BE2C (cell line): ENCODE measurements around the gene EIF2B2. TPM values are rescaled to one million over a fixed set of nuclear protein-coding genes. Genes with fewer than 3 reads are reported as not detected.

Experiments
- DNase-seq: peaks from one replicate; pipeline ENCODE4 v3.0.0-alpha.2; 2020
- H3K27me3 ChIP-seq: fragments of 250-450 bp; sonication (Bioruptor Pico); 2 replicates; pipeline ENCODE4 v1.5.1; 2020; ENCODE audit warnings: mild to moderate bottlenecking
- H3K36me3 ChIP-seq: fragments of 250-450 bp; sonication (Bioruptor Pico); 2 replicates; pipeline ENCODE4 v1.5.1; 2020; ENCODE audit warnings: mild to moderate bottlenecking
- H3K4me1 ChIP-seq: fragments of 250-450 bp; sonication (Bioruptor Pico); 2 replicates; pipeline ENCODE4 v1.5.1; 2020
- H3K4me3 ChIP-seq: 2 replicates; pipeline ENCODE4 v1.5.1; 2011; ENCODE audit warnings: low read depth, low read length
- H3K9me3 ChIP-seq: fragments of 250-450 bp; sonication (Bioruptor Pico); 2 replicates; pipeline ENCODE4 v1.5.1; 2020
- CTCF ChIP-seq: IDR thresholded peaks from 2 replicates; pipeline ENCODE4 v1.5.1; 2012; ENCODE audit warnings: mild to moderate bottlenecking, low read depth, low read length
- polyA plus RNA-seq: library from polyadenylated mRNA; unstranded; fragments of >200 nt; gene quantifications from one replicate; pipeline ENCODE4 v1.2.1, GENCODE V29; 2012; ENCODE audit warnings: low read depth, missing spikeins; ENCODE audit not compliant: insufficient read length, insufficient read depth

EIF2B2 gene
- polyA plus RNA-seq: 153 TPM

DNA sequence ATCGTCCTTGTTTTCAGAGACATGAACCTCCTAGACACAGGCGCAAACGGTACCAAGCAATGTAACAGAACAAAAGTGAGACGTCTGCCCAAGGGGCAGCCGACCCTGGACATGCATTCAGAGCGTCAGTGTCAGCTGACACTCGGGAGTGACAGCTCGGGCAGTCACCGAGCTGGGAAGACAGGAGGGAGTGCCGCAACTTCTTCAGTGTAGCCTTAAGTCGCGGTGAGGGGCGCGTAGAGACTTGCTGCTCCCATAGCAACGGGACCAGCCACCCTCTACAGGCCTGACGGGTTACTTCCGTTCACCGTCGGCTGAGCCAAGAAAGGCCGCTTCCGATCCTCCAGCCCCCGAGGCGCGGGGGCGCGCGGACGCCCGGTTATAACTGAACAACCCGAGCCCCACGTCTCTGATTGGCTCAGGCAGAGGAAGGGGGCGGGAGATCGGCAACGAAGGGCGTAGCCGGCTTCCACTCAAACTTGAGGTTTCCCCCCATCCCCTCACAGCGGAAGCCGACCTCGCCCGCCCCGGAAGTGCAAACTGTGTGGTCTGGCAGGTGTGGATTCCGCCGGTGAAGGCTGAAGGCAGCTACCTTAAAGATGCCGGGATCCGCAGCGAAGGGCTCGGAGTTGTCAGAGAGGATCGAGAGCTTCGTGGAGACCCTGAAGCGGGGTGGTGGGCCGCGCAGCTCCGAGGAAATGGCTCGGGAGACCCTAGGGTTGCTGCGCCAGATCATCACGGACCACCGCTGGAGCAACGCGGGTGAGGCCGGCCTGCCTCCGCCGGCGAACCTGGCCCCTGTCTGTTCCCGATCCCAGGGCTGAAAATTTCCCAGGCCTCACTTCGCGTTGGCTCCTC is at the start of gene EIF2B2:
EIF2B2 (plus strand) TSS at position 530 of the 858 bp plus-strand sequence; CDS start at position 600, 70 bp downstream.
- H3K27me3 ChIP-seq: no peaks in the 10 kb centered on the region
- peak; percentile 99 for DNase-seq
- H3K4me3 ChIP-seq: peak within 1 kb of the TSS; percentile 97
- no peaks in the 10 kb centered on the region for H3K4me1 ChIP-seq
- peaks cover 25% of the 10 kb centered on the region for H3K36me3 ChIP-seq
- 0 out of 2 replicates have a peak, but pooled peaks have one; percentile 17 for TF ChIP-seq CTCF
- H3K9me3 ChIP-seq: no peaks in the 10 kb centered on the region

GRCh38 chr14:74953686-74954085 is 49.0 kb upstream of the EIF2B2 start:
- Histone ChIP-seq H3K9me3 (no peaks in the 10 kb centered on the region), H3K4me3 (peak overlapping the region; percentile 82), H3K27me3 (no peaks in the 10 kb centered on the region), H3K36me3 (no peaks in the 10 kb centered on the region), H3K4me1 (peaks cover 4% of the 10 kb centered on the region; the same call in 1 of the 2 replicates)
- no peak for TF ChIP-seq CTCF
- DNase-seq: no peak

- DNase-seq: peak; percentile 91
- no peaks in the 10 kb centered on the region for H3K27me3 ChIP-seq
- H3K9me3 ChIP-seq: no peaks in the 10 kb centered on the region
- no peak for TF ChIP-seq CTCF
- peaks cover 4% of the 10 kb centered on the region; the same call in 1 of the 2 replicates for H3K4me1 ChIP-seq
- H3K36me3 ChIP-seq: no peaks in the 10 kb centered on the region
- peak overlapping the region; percentile 82 for H3K4me3 ChIP-seq
Observed at GRCh38 chr14:74954232-74954946, 48.3 kb upstream of the EIF2B2 start.

- no peak for DNase-seq
- no peak for TF ChIP-seq CTCF
- Histone ChIP-seq H3K9me3 (no peaks in the 10 kb centered on the region), H3K27me3 (no peaks in the 10 kb centered on the region), H3K4me1 (peaks cover 4% of the 10 kb centered on the region; the same call in 1 of the 2 replicates), H3K36me3 (no peaks in the 10 kb centered on the region), H3K4me3 (peak overlapping the region; percentile 82)
Observed at GRCh38 chr14:74954947-74955228, 47.8 kb upstream of the EIF2B2 start.

- H3K36me3 ChIP-seq: no peaks in the 10 kb centered on the region
- H3K27me3 ChIP-seq: no peaks in the 10 kb centered on the region
- no peaks in the 10 kb centered on the region for H3K9me3 ChIP-seq
- peak within 1 kb of the TSS; percentile 82 for H3K4me3 ChIP-seq
- TF ChIP-seq CTCF: no peak
- DNase-seq: peak; percentile 86
- H3K4me1 ChIP-seq: peaks cover 4% of the 10 kb centered on the region; the same call in 1 of the 2 replicates
Observed at GRCh38 chr14:74955229-74956026, 47.3 kb upstream of the EIF2B2 start, which contains the start of gene PGF. Gene PGF, minus strand, starts transcription at chr14:74955597. Its CDS starts 355 bp downstream, at chr14:74955242.
